Left ventricle myocardium inferior (tissue), 1 donor: ENCODE results near the gene IFT57. TPM values are rescaled to one million over a fixed set of nuclear protein-coding genes. Genes with fewer than 3 reads are reported as not detected.

ENCODE experiments used
- DNase-seq: peaks from one replicate; pipeline ENCODE4 v3.0.0-alpha.2; 2020
- H3K27ac ChIP-seq: fragments of 200-600 bp; replicated peaks from 2 replicates; pipeline ENCODE4 v1.8.0; 2021
- H3K27me3 ChIP-seq: fragments of 200-600 bp; 2 replicates; pipeline ENCODE4 v1.8.0; 2021; ENCODE audit warnings: low read depth
- H3K36me3 ChIP-seq: fragments of 200-600 bp; 2 replicates; pipeline ENCODE4 v1.8.0; 2021
- H3K4me1 ChIP-seq: fragments of 200-600 bp; 2 replicates; pipeline ENCODE4 v1.8.0; 2021
- H3K4me3 ChIP-seq: fragments of 200-600 bp; 2 replicates; pipeline ENCODE4 v1.8.0; 2021; ENCODE audit warnings: mild to moderate bottlenecking, moderate library complexity
- H3K9me3 ChIP-seq: fragments of 200-600 bp; replicated peaks from 2 replicates; pipeline ENCODE4 v1.8.0; 2021
- CTCF ChIP-seq: fragments of 200-600 bp; IDR thresholded peaks from 2 replicates; pipeline ENCODE4 v1.8.0; 2021; ENCODE audit warnings: antibody characterized with exemption, mild to moderate bottlenecking, borderline replicate concordance
- intact Hi-C: fragments of 100-400 bp; cut with micrococcal nuclease; formaldehyde crosslinking; loops from one replicate; pipeline ENCODE4 v1.11.0; 2022
- total RNA-seq: library from RNA; stranded (reverse); fragmentation: NEBNext Ultra II Directional; extraction: Animal tissue kit (Norgen Biotek cat#: 25700); gene quantifications from one replicate; pipeline ENCODE4 v1.2.1, GENCODE V29; 2021
- donor health status: DM: no; HTN: yes; CAD: no; lungs with severe emphysema.

IFT57 gene
- total RNA-seq, 1 donor from 2014 or later: 22.6 TPM

DNA sequence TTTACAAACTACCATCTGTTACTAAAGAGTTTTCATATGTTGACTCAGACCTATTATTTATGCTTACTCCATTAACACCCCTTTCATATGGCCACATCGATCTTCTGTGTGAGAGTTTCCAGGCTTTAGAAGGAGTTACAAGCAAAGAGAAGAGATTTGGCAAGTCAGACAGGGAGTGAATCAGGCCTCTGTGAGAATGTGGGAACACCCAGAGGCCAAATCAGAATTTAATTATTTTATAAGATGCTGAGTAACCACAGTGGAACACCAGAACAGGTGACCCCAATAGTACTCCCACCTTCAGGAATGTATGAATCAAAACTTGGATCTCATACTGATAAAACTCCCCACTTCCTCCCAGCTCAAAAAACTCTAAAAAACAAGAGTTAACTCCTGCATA, 42.0 kb downstream of the IFT57 start:
- Histone ChIP-seq H3K4me3 (no peak overlapping the region), H3K27me3 (no peaks in the 10 kb centered on the region), H3K4me1 (no peaks in the 10 kb centered on the region), H3K27ac (no peak overlapping the region), H3K9me3 (peaks cover 5% of the 10 kb centered on the region), H3K36me3 (peaks cover 7% of the 10 kb centered on the region)
- no peak for DNase-seq
- no peak for TF ChIP-seq CTCF
- intact Hi-C loops: no loop called here

- H3K36me3 ChIP-seq: no peaks in the 10 kb centered on the region
- H3K4me3 ChIP-seq: no peak overlapping the region
- H3K27ac ChIP-seq: no peak overlapping the region
- intact Hi-C loops: no loop called here
- no peak for DNase-seq
- no peaks in the 10 kb centered on the region for H3K4me1 ChIP-seq
- no peak for TF ChIP-seq CTCF
- no peaks in the 10 kb centered on the region for H3K27me3 ChIP-seq
- no peaks in the 10 kb centered on the region for H3K9me3 ChIP-seq
Observed at GRCh38 chr3:108178676-108179075, 43.5 kb downstream of the IFT57 start.

GRCh38 chr3:108177536-108177935, 44.7 kb downstream of the IFT57 start:
- Histone ChIP-seq H3K9me3 (no peaks in the 10 kb centered on the region), H3K4me1 (no peaks in the 10 kb centered on the region), H3K27ac (no peak overlapping the region), H3K36me3 (no peaks in the 10 kb centered on the region), H3K27me3 (no peaks in the 10 kb centered on the region), H3K4me3 (no peak overlapping the region)
- intact Hi-C loops: no loop called here
- DNase-seq: no peak
- no peak for TF ChIP-seq CTCF

GRCh38 chr3:108175352-108175751, 46.9 kb downstream of the IFT57 start:
- no peak overlapping the region for H3K4me3 ChIP-seq
- H3K27ac ChIP-seq: no peak overlapping the region
- TF ChIP-seq CTCF: no peak
- no peak for DNase-seq
- intact Hi-C loops: no loop called here
- H3K27me3 ChIP-seq: no peaks in the 10 kb centered on the region
- H3K4me1 ChIP-seq: no peaks in the 10 kb centered on the region
- no peaks in the 10 kb centered on the region for H3K36me3 ChIP-seq
- no peaks in the 10 kb centered on the region for H3K9me3 ChIP-seq

- DNase-seq: no peak
- peaks cover 10% of the 10 kb centered on the region for H3K36me3 ChIP-seq
- no peak for TF ChIP-seq CTCF
- no peaks in the 10 kb centered on the region for H3K27me3 ChIP-seq
- no peak overlapping the region for H3K4me3 ChIP-seq
- intact Hi-C loops: no loop called here
- no peaks in the 10 kb centered on the region for H3K9me3 ChIP-seq
- no peaks in the 10 kb centered on the region for H3K4me1 ChIP-seq
- no peak overlapping the region for H3K27ac ChIP-seq
Observed at GRCh38 chr3:108171106-108171505, 51.1 kb downstream of the IFT57 start.

- no peak for TF ChIP-seq CTCF
- no peaks in the 10 kb centered on the region for H3K4me1 ChIP-seq
- H3K27ac ChIP-seq: no peak overlapping the region
- H3K36me3 ChIP-seq: peaks cover 25% of the 10 kb centered on the region
- H3K9me3 ChIP-seq: no peaks in the 10 kb centered on the region
- H3K4me3 ChIP-seq: no peak overlapping the region
- H3K27me3 ChIP-seq: no peaks in the 10 kb centered on the region
- DNase-seq: no peak
- intact Hi-C loops: no loop called here
Observed at GRCh38 chr3:108164391-108164790, 57.8 kb downstream of the IFT57 start.
